Measurements from ENCODE around the gene RIC8B. TPM values are rescaled to one million over a fixed set of nuclear protein-coding genes. Genes with fewer than 3 reads are reported as not detected.
"Not testable (repeated sequence)": the region's sequence is repeated elsewhere in the genome, so short reads cannot be mapped to it uniquely, and the experiment has no call there.

RIC8B gene, protein sequence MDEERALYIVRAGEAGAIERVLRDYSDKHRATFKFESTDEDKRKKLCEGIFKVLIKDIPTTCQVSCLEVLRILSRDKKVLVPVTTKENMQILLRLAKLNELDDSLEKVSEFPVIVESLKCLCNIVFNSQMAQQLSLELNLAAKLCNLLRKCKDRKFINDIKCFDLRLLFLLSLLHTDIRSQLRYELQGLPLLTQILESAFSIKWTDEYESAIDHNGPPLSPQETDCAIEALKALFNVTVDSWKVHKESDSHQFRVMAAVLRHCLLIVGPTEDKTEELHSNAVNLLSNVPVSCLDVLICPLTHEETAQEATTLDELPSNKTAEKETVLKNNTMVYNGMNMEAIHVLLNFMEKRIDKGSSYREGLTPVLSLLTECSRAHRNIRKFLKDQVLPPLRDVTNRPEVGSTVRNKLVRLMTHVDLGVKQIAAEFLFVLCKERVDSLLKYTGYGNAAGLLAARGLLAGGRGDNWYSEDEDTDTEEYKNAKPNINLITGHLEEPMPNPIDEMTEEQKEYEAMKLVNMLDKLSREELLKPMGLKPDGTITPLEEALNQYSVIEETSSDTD
- total RNA-seq (10 to 100 TPM; 12.8 to 19.9 TPM), total RNA-seq (34.5 to 36.7 reads per million in 2 donors)

DNA sequence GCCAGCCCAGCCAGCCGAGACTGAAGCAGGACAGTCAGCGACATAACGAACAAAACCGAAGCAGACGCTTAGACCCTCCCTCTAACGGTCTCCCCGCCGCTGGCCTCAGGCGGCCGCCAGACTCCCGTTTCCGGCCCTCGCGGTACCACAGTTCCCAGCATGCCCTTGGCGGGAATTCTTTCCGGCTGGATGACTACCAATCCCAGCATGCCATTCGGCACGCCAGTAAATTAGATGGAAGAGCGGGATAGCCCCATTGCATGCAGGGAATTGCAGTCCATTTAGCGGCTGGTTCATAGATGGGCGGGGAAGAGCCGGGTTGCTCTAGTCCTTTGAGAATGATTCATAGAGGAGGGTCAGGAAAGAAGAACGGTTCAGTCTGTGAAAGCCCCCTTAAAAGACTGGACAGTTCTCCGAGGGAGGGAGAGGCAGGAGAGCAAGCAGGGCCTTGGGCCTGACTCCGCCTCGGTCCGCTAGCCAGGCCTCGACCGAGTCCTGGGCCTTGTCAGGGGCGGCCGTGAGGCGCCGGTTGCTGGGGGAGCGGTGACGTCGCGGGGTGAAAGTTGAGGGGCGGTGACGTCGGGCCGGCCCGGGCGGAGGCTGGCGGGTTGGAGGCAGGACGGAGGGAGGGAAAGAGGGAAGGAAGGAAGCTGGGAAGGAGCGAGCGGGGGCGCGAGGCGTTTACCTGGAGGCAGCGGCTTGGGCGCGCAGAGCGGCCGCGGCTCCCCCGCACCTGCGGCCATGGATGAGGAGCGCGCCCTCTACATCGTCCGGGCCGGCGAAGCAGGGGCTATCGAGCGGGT is at the start of gene RIC8B:
Gene RIC8B (plus strand): TSS at position 678 of the 803 bp plus-strand sequence. CDS start 64 bp downstream, at position 742.
- ATAC-seq: peak; percentile 90
- Mint-ChIP-seq H3K4me1 (peaks cover 38% of the 10 kb centered on the region), H3K27ac (peak within 1 kb of the TSS; percentile 96), H3K27me3 (no peaks in the 10 kb centered on the region), H3K36me3 (ENCODE audit: low read depth) (peaks cover 7% of the 10 kb centered on the region), H3K4me3 (peak within 1 kb of the TSS; percentile 100)
- peak; percentile 56 to 59 (median 57) for DNase-seq
- H3K9me3 ChIP-seq (ENCODE audit: control insufficient read depth, low read length, poor library complexity, severe bottlenecking): no peaks in the 10 kb centered on the region

DNA sequence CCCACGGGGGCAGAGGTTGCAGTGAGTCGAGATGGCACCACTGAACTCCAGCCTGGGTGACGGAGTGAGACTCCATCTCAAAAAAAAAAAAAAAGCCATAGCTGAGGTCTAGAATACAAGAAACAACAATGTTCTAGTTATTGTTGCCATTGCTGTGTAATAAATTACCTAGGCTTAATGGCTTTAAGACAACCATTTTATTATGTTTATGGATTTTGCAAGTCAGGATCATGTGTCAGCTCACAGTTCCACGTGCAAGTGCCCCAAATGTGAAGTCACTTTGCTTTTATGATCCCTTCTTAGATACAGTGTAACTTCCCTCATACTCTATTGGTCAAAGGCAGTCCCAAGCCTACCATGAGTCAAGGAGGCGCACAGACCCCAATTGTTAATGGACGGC is 49.5 kb upstream of the RIC8B start:
- H3K27ac Mint-ChIP-seq: no peak overlapping the region
- H3K36me3 Mint-ChIP-seq (ENCODE audit: low read depth): no peaks in the 10 kb centered on the region
- ATAC-seq (no peak), DNase-seq (no peak)
- no peak overlapping the region for H3K4me3 Mint-ChIP-seq
- H3K4me1 Mint-ChIP-seq: peaks cover 13% of the 10 kb centered on the region
- H3K9me3 ChIP-seq (ENCODE audit: control insufficient read depth, low read length, poor library complexity, severe bottlenecking): no peaks in the 10 kb centered on the region
- peaks cover 10% of the 10 kb centered on the region for H3K27me3 Mint-ChIP-seq

DNA sequence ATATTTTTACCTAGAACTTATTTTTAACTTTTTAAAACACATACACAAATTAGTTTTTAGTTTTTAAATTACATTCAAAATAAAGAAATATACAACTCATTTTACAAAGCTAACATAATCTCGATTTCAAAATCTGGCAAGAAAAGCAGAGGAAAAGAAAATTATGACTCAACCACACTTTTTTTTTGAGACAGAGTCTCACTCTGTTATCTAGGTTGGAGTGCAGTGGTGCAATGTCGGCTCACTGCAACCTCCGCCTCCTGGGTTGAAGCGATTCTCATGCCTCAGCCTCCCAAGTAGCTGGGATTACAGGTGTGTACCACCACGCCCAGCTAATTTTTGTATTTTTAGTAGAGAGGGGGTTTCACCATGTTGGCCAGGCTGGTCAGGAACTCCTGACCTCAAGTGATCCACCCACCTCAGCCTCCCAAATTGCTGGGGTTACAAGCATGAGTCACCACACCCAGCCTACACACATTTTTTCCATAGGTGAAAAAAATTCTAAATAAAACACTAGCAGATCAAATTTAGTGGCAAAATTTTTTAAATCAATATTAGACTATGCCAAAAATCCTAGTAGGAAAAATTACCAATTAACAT is 47.8 kb upstream of the RIC8B start:
- DNase-seq; H3K27ac Mint-ChIP-seq; H3K9me3 ChIP-seq (ENCODE audit: control insufficient read depth, low read length, poor library complexity, severe bottlenecking); H3K4me1 Mint-ChIP-seq; H3K4me3 Mint-ChIP-seq; ATAC-seq; H3K36me3 Mint-ChIP-seq (ENCODE audit: low read depth): not testable (repeated sequence)
- peaks cover 10% of the 10 kb centered on the region for H3K27me3 Mint-ChIP-seq

DNA sequence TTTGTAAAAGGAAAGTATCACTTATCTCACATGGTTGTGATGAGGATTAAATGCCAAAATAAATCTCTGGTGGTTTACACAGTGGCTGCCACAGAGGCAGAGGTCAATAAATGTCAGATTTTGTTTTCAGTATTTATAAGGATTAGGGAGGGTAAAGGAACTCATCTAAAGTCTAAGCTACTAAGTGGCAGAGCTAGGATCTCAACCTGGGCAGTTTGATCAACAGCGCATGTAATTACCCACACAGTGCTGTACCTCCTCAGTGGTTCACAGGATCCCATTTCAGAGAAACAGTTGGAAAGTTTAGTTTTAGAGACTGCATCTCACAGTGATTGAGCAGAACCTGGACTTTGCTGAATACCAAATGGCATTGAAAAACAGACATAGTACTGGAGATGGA is 44.9 kb upstream of the RIC8B start:
- ATAC-seq (no peak), DNase-seq (no peak)
- no peaks in the 10 kb centered on the region for H3K36me3 Mint-ChIP-seq (ENCODE audit: low read depth)
- H3K9me3 ChIP-seq (ENCODE audit: control insufficient read depth, low read length, poor library complexity, severe bottlenecking): no peaks in the 10 kb centered on the region
- H3K4me1 Mint-ChIP-seq: peaks cover 2% of the 10 kb centered on the region
- no peak overlapping the region for H3K4me3 Mint-ChIP-seq
- peaks cover 10% of the 10 kb centered on the region for H3K27me3 Mint-ChIP-seq
- no peak overlapping the region for H3K27ac Mint-ChIP-seq

DNA sequence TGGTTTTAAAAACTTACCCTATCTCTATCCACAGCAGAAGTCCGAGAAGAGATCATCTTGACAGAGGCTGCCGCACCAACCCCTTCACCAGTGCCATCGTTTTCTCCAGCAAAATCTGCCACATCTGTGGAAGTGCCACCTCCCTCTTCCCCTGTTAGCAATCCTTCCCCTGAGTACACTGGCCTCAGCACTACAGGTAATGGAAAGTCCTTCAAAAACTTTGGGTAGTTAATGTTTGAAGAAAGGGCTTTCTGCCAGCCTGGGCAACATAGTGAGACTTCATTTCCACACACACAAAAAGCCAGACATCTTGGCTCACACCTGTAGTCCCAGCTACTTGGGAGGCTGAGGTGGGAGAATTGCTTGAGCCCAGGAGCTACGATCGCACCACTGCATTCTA is 41.6 kb upstream of the RIC8B start:
- DNase-seq (no peak), ATAC-seq (no peak)
- Mint-ChIP-seq H3K27ac (no peak overlapping the region), H3K4me1 (peaks cover 9% of the 10 kb centered on the region), H3K27me3 (peaks cover 10% of the 10 kb centered on the region), H3K36me3 (ENCODE audit: low read depth) (peaks cover 2% of the 10 kb centered on the region), H3K4me3 (no peak overlapping the region)
- no peaks in the 10 kb centered on the region for H3K9me3 ChIP-seq (ENCODE audit: control insufficient read depth, low read length, poor library complexity, severe bottlenecking)

DNA sequence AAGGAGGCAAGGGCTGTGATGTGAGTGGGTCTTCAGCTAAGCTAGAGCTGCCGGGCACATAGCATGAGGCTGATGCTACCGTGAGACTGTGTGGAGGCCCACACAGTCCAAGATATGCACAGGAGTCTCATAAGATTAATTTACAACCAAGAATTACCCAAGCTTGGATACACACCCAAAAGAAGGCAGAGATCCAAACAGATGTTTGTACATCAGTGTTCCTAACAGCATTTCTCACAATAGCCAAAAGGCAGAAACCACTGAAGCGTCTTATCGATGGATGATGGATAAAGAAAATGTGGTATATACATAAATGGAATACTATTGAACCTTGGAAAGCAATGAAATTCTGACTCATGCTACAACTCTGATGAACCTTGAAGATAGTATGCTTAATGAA is 40.8 kb upstream of the RIC8B start:
- H3K9me3 ChIP-seq (ENCODE audit: control insufficient read depth, low read length, poor library complexity, severe bottlenecking): no peaks in the 10 kb centered on the region
- no peak overlapping the region for H3K4me3 Mint-ChIP-seq
- no peak overlapping the region for H3K27ac Mint-ChIP-seq
- peaks cover 2% of the 10 kb centered on the region for H3K36me3 Mint-ChIP-seq (ENCODE audit: low read depth)
- no peak for ATAC-seq
- DNase-seq: no peak
- H3K27me3 Mint-ChIP-seq: peaks cover 10% of the 10 kb centered on the region
- peaks cover 9% of the 10 kb centered on the region for H3K4me1 Mint-ChIP-seq

DNA sequence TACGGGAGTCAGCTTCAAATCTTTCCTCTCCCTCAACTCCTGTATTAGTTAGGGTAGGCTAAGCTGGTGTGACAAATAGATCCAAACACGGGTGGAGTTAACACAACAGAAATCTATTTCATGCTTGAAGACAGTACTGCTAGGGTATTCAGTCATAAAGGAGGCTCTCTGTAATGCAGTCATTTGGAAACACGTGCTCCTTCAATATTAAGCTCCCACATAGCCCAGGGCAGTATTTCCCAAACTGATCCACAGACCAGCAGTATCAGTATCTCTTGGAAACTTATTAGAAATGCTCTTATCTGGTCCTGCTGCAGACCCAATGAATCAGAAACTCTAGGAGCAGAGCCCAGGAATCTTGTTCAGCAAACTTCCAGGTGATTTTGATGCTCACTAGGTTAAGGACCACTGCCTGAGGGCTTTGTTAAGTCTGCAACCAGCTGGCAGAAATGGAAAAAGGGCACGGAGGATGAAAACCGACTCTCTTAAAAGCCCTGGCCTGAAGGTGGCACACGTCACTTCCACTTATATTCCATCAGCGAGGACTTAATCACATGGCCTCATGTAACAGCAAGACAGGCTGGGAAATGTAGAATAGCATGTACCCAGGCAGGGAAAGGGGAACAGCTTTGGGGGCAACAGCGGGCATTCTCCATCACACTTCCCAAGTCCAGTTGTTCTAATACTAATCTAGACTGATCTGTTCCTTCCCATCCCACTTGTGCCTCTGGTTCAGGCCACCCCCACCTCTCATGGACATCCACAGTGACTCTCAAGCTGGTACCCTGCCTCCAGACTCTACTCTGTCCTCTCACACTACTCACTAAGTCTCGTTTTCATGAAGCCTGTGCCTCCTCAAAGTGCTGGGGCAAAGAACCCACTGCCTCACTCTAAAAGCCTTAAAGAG is 38.2 kb upstream of the RIC8B start:
- peak; percentile 69 for ATAC-seq
- Mint-ChIP-seq H3K4me1 (peaks cover 7% of the 10 kb centered on the region), H3K36me3 (ENCODE audit: low read depth) (peaks cover 2% of the 10 kb centered on the region), H3K27ac (peak overlapping the region; percentile 3), H3K27me3 (peaks cover 6% of the 10 kb centered on the region), H3K4me3 (no peak overlapping the region)
- no peaks in the 10 kb centered on the region for H3K9me3 ChIP-seq (ENCODE audit: control insufficient read depth, low read length, poor library complexity, severe bottlenecking)
- DNase-seq: no peak

DNA sequence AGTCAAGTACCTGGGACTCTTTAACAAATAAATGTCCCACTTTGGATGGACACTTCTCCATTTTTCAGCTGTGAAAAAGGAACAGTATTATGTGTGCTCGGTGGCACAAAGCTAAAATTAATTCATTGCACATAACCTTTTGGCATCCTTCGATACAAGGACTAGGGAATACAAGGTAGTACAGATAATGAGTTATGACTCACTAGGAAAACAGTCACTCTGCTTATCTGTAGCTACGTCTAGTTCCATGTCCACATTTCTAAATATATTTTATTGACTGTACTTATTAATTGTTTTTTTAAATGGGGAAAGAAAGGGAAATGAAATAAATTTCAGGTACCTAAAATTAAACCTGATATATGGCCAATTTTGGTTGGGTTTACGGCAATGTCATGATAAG is 35.2 kb upstream of the RIC8B start:
- DNase-seq: no peak
- H3K4me1 Mint-ChIP-seq: peaks cover 7% of the 10 kb centered on the region
- H3K9me3 ChIP-seq (ENCODE audit: control insufficient read depth, low read length, poor library complexity, severe bottlenecking): no peaks in the 10 kb centered on the region
- no peak overlapping the region for H3K4me3 Mint-ChIP-seq
- H3K27me3 Mint-ChIP-seq: peaks cover 6% of the 10 kb centered on the region
- H3K36me3 Mint-ChIP-seq (ENCODE audit: low read depth): peaks cover 2% of the 10 kb centered on the region
- no peak for ATAC-seq
- no peak overlapping the region for H3K27ac Mint-ChIP-seq

DNA sequence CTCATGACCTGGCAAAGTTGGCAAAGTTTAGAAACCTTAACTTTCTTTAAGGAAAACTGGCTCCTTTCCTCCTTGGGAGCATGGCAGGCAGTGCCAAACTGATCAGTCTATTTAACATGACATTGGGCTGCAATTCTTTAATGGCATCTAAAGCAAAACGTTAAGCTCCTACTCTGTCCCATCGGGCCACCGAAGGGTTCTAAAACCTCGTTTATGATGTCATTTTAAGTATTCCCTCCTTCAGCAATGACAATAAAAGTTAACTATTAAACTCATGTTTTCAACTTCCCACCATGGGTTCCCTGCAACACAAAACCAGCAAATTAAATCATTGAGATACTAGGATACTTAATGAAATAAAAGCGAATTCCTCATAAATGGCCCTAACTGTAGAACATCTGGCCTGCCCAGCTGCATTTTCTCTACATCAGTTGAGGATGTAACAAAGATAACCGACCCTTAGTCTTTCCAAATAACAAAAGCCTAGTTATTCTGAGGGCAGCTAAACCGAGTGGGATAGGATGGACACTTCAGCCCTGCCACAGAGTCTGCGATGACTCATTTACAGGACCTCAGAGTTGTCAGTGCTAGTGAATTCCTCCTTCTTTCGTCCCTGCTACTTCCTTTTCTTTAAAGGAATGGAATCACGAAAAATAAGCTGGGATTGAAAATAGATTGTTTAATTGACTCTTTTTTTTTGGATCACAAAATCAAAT is 34.5 kb upstream of the RIC8B start:
- H3K27me3 Mint-ChIP-seq: peaks cover 6% of the 10 kb centered on the region
- H3K36me3 Mint-ChIP-seq (ENCODE audit: low read depth): peaks cover 2% of the 10 kb centered on the region
- DNase-seq (no peak), ATAC-seq (no peak)
- H3K4me1 Mint-ChIP-seq: peaks cover 7% of the 10 kb centered on the region
- H3K9me3 ChIP-seq (ENCODE audit: control insufficient read depth, low read length, poor library complexity, severe bottlenecking): no peaks in the 10 kb centered on the region
- no peak overlapping the region for H3K4me3 Mint-ChIP-seq
- no peak overlapping the region for H3K27ac Mint-ChIP-seq

DNA sequence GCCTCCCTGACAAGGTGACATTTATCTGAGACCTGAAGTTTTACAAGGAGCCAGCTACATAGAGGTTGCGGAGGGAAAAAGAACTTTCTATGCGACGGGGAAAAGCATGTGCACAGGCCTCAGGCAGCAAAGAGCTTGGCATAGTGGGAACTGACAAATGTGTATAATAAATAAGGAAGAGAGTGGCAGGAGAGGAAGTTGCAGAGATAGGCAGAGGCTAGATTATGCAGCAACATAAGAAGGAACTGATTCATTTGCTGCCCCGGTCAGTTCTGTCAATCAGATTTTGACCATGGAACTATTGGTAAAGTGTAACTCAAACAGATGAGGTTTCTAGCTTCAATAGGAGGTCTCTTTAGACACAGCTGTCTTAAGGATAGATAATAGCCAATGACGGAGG is 33.7 kb upstream of the RIC8B start:
- H3K9me3 ChIP-seq (ENCODE audit: control insufficient read depth, low read length, poor library complexity, severe bottlenecking): no peaks in the 10 kb centered on the region

DNA sequence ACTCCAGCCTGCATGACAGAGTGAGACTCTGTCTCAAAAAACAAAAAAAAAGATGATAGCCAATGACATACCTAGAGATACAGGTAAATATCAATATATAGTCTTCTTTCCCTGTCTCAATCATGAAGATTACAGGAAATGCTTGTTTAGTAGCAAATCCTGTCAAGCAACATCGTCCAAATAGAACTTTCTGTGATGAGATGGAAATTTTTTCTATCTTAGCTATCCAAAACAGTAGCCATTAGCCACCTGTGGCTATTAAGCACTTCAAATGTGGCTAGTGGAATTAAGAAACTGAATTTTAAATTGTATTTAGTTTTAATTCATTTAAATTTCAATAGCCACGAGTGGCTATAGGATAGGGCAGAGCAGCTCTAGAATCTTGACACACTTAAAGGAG is 33.2 kb upstream of the RIC8B start:
- peaks cover 4% of the 10 kb centered on the region for H3K4me1 Mint-ChIP-seq
- no peak for DNase-seq
- H3K27me3 Mint-ChIP-seq: peaks cover 6% of the 10 kb centered on the region
- ATAC-seq: no peak
- no peak overlapping the region for H3K27ac Mint-ChIP-seq
- H3K36me3 Mint-ChIP-seq (ENCODE audit: low read depth): peaks cover 2% of the 10 kb centered on the region
- no peaks in the 10 kb centered on the region for H3K9me3 ChIP-seq (ENCODE audit: control insufficient read depth, low read length, poor library complexity, severe bottlenecking)
- no peak overlapping the region for H3K4me3 Mint-ChIP-seq

More for the DNA sequence above, 33.7 kb upstream of the RIC8B start:
- DNase-seq (no peak), ATAC-seq (no peak)
- Mint-ChIP-seq H3K4me3 (no peak overlapping the region), H3K36me3 (ENCODE audit: low read depth) (peaks cover 2% of the 10 kb centered on the region), H3K27ac (no peak overlapping the region), H3K27me3 (peaks cover 6% of the 10 kb centered on the region), H3K4me1 (peaks cover 4% of the 10 kb centered on the region)

Data from T-helper 17 cell (primary cell).